IPS-15b (cell line): ENCODE measurements around the gene FN3KRP.
A peak's percentile ranks its signal among the peaks of the same experiment; 100 is the strongest.
"Not testable (repeated sequence)": the region's sequence is repeated elsewhere in the genome, so short reads cannot be mapped to it uniquely, and the experiment has no call there.

Experiments used
- H3K27me3 ChIP-seq: one replicate; pipeline ENCODE4 v1.6.1; 2013; ENCODE audit warnings: low read length; ENCODE audit not compliant: control insufficient read depth, insufficient read depth
- H3K36me3 ChIP-seq: one replicate; pipeline ENCODE4 v1.6.1; 2013; ENCODE audit warnings: low read length; ENCODE audit not compliant: control insufficient read depth, insufficient read depth
- H3K4me1 ChIP-seq: one replicate; pipeline ENCODE4 v1.6.1; 2013; ENCODE audit warnings: mild to moderate bottlenecking, low read length; ENCODE audit not compliant: control insufficient read depth, insufficient read depth
- H3K4me3 ChIP-seq: one replicate; pipeline ENCODE4 v1.5.1; 2013; ENCODE audit warnings: low read depth, low read length
- H3K9ac ChIP-seq: one replicate; pipeline ENCODE4 v1.6.1; 2013; ENCODE audit warnings: low read depth, mild to moderate bottlenecking, low read length
- H3K9me3 ChIP-seq: one replicate; pipeline ENCODE4 v1.6.1; 2013; ENCODE audit warnings: mild to moderate bottlenecking, low read length; ENCODE audit not compliant: control insufficient read depth, insufficient read depth

The FN3KRP gene

GRCh38 chr17:82743344-82744219, 27.1 kb downstream of the FN3KRP start:
- H3K27me3 ChIP-seq: no peaks in the 10 kb centered on the region
- no peak overlapping the region for H3K9ac ChIP-seq
- H3K4me1 ChIP-seq: peaks cover 5% of the 10 kb centered on the region
- H3K36me3 ChIP-seq: peaks cover 13% of the 10 kb centered on the region
- peaks cover 4% of the 10 kb centered on the region for H3K9me3 ChIP-seq
- no peak overlapping the region for H3K4me3 ChIP-seq

- H3K4me3 ChIP-seq, H3K4me1 ChIP-seq, H3K9me3 ChIP-seq, H3K9ac ChIP-seq, H3K27me3 ChIP-seq: not testable (repeated sequence)
- peaks cover 19% of the 10 kb centered on the region for H3K36me3 ChIP-seq
Measured at GRCh38 chr17:82744736-82745135, 28.2 kb downstream of the FN3KRP start.

DNA sequence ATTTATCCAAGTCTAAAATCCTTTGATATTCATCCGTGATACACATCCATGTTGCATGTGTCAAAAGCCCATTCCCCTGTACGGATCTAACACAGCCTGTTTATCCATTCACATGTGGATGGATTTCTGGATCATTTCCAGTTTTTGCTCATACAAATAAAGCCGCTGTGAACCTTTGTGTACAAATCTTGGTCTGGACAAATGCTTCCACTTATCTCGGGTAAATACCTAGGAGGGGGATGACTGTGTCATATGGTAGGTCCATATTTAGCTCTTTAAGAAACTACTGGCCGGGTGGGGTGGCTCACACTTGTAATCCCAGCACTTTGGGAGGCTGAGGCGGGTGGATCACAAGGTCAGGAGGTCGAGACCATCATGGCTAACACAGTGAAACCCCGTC, 29.0 kb downstream of the FN3KRP start:
- H3K9ac ChIP-seq: no peak overlapping the region
- peaks cover 4% of the 10 kb centered on the region for H3K9me3 ChIP-seq
- peaks cover 5% of the 10 kb centered on the region for H3K27me3 ChIP-seq
- peaks cover 5% of the 10 kb centered on the region for H3K4me1 ChIP-seq
- peaks cover 14% of the 10 kb centered on the region for H3K36me3 ChIP-seq
- H3K4me3 ChIP-seq: peak overlapping the region; percentile 18

- H3K4me3 ChIP-seq: no peak overlapping the region
- H3K9me3 ChIP-seq: no peaks in the 10 kb centered on the region
- no peak overlapping the region for H3K9ac ChIP-seq
Measured at GRCh38 chr17:82748756-82749155, 32.2 kb downstream of the FN3KRP start.

GRCh38 chr17:82750241-82750908, 33.9 kb downstream of the FN3KRP start:
- H3K9ac ChIP-seq: no peak overlapping the region
- no peaks in the 10 kb centered on the region for H3K9me3 ChIP-seq
- peaks cover 9% of the 10 kb centered on the region for H3K36me3 ChIP-seq
- peaks cover 5% of the 10 kb centered on the region for H3K4me1 ChIP-seq
- peaks cover 5% of the 10 kb centered on the region for H3K27me3 ChIP-seq
- peak overlapping the region; percentile 37 for H3K4me3 ChIP-seq

More at GRCh38 chr17:82748756-82749155, 32.2 kb downstream of the FN3KRP start:
- Histone ChIP-seq H3K4me1 (peaks cover 3% of the 10 kb centered on the region), H3K36me3 (peaks cover 9% of the 10 kb centered on the region), H3K27me3 (peaks cover 5% of the 10 kb centered on the region)

GRCh38 chr17:82751171-82751570, 34.7 kb downstream of the FN3KRP start:
- Histone ChIP-seq H3K36me3 (peaks cover 9% of the 10 kb centered on the region), H3K9me3 (no peaks in the 10 kb centered on the region), H3K9ac (no peak overlapping the region), H3K4me1 (peaks cover 11% of the 10 kb centered on the region), H3K27me3 (peaks cover 5% of the 10 kb centered on the region), H3K4me3 (peak overlapping the region; percentile 30)

DNA sequence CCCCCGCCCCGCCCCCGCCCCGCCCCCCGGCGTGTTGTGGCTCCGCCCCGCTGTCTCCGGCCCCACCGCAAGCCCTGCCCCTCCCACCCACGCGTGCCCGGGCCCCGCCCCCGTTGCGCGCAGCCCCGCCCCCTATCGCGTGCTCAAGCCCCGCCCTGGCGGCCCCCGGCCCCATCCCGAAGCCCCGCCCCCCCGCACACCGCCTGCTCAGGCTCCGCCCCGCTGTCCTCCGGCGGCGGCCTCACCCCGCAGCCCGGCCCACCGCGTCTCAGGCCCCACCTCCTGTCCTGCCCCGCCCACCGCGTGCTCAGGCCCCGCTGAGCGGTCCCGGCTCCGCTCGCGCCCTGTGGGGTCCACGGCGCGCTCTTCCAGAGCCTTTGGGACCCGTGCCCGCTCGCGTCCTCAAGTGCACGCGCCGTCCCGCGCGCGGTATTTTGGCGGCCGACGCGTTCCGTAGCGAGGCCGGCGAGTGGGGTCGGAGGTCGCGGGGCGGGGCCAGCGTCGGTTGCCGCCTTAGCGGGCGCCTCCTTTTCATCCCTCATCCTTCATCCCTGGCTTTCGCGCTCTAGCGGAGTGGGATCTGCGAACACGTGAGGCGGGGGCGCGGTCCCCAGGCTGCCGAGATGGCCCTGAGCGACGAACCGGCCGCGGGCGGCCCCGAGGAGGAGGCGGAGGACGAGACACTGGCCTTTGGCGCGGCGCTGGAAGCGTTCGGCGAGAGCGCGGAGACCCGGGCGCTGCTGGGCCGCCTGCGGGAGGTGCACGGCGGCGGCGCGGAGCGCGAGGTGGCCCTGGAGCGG, 35.3 kb downstream of the FN3KRP start, which contains the start of gene TBCD:
TBCD (plus strand) TSS at position 495 of the 800 bp plus-strand sequence; CDS start at position 624, 129 bp downstream.
- Histone ChIP-seq H3K9me3 (no peaks in the 10 kb centered on the region), H3K4me3 (peak within 1 kb of the TSS; percentile 93), H3K9ac (peak within 1 kb of the TSS; percentile 47), H3K27me3 (peaks cover 5% of the 10 kb centered on the region), H3K4me1 (peaks cover 13% of the 10 kb centered on the region), H3K36me3 (peaks cover 9% of the 10 kb centered on the region)

- Histone ChIP-seq H3K4me1 (peaks cover 16% of the 10 kb centered on the region), H3K9ac (peak overlapping the region; percentile 47), H3K4me3 (peak overlapping the region; percentile 93)
Measured at GRCh38 chr17:82752371-82753200, 36.1 kb downstream of the FN3KRP start.

DNA sequence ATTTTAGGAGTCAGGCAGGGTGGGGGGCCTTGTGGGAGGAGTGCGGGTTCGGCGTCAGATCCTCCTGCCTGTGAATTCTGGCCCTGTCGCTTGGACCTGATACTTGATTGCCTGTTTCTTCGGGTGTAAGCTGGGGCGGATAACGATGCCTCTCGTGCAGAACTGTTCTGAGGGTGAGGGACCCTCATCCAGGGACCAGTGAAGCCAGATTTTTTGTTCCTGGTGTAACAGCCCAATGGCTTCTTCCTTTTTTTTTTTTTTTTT, 36.6 kb downstream of the FN3KRP start:
- Histone ChIP-seq H3K4me1 (peaks cover 16% of the 10 kb centered on the region), H3K4me3 (peak overlapping the region; percentile 93), H3K36me3 (peaks cover 9% of the 10 kb centered on the region), H3K9ac (no peak overlapping the region), H3K27me3 (peaks cover 5% of the 10 kb centered on the region), H3K9me3 (no peaks in the 10 kb centered on the region)

More at GRCh38 chr17:82752371-82753200, 36.1 kb downstream of the FN3KRP start:
- Histone ChIP-seq H3K27me3 (peaks cover 5% of the 10 kb centered on the region), H3K9me3 (no peaks in the 10 kb centered on the region), H3K36me3 (peaks cover 9% of the 10 kb centered on the region)

DNA sequence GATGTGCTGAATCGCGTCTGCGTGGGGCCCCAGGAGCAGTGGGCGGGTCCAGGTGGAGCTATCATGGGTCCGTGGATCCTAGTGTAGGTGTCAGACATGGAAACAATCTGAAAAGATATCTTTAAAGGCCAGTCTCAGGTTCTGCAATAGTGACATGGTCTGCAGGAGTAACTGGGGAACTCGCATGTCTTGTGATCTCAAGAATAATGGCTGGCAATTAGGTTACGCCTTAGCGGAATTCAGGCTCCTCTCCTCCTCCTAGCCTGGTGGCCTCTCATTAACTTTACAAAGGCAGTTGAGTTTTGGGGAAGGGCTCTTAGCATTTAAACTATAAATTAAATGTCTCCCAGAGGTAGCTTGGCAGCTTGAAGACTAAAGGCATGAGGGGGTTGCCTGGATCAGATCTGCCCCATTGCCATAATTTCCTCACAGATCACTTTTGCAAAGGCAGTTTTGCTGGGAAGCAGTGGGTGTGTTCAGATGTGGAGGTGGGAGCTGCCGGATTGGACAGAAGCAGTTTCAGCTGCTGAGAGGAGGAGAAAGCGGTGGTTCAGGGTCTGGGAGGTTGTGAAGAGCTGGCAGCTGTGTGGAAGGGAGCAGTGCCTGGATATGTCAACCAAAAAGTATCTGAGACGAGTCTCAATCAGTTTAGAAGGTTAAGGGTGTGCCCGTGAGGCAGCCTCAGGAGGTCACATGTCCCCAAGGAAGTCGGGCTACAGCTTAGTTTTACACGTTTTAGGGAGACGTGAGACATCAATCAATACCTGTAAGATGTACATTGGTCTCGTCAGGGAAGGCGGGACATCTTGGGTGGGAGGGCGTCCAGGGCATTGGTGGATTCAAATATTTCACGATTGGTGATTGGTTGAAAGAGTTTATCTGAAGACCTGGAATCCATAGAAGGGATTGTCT, 38.0 kb downstream of the FN3KRP start:
- H3K4me3 ChIP-seq: peak overlapping the region; percentile 36
- H3K4me1 ChIP-seq: peaks cover 16% of the 10 kb centered on the region
- H3K9ac ChIP-seq: peak overlapping the region; percentile 41
- H3K36me3 ChIP-seq: peaks cover 4% of the 10 kb centered on the region
- peaks cover 5% of the 10 kb centered on the region for H3K27me3 ChIP-seq
- H3K9me3 ChIP-seq: no peaks in the 10 kb centered on the region
